PC-3 (cell line): ENCODE data around the gene PROSER2.

Experiments
- EZH2phosphoT487 ChIP-seq: fragments of 300-600 bp; sonication (generic); IDR thresholded peaks from 2 replicates; pipeline ENCODE4 v1.6.1; 2018; ENCODE audit warnings: mild to moderate bottlenecking, antibody characterized with exemption, low read length, borderline replicate concordance
- TF ChIP-seq, protein P1 (sequence below): fragments of 300-600 bp; sonication (generic); conservative IDR thresholded peaks from 2 replicates; pipeline ENCODE4 v1.5.1; 2017; ENCODE audit warnings: antibody characterized with exemption, low read depth, mild to moderate bottlenecking, low read length

- TF ChIP-seq, protein P1, sequence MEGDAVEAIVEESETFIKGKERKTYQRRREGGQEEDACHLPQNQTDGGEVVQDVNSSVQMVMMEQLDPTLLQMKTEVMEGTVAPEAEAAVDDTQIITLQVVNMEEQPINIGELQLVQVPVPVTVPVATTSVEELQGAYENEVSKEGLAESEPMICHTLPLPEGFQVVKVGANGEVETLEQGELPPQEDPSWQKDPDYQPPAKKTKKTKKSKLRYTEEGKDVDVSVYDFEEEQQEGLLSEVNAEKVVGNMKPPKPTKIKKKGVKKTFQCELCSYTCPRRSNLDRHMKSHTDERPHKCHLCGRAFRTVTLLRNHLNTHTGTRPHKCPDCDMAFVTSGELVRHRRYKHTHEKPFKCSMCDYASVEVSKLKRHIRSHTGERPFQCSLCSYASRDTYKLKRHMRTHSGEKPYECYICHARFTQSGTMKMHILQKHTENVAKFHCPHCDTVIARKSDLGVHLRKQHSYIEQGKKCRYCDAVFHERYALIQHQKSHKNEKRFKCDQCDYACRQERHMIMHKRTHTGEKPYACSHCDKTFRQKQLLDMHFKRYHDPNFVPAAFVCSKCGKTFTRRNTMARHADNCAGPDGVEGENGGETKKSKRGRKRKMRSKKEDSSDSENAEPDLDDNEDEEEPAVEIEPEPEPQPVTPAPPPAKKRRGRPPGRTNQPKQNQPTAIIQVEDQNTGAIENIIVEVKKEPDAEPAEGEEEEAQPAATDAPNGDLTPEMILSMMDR = no peak
- TF ChIP-seq EZH2phosphoT487 = no peak
These were observed 38.2 kb downstream of the PROSER2 start for GRCh38 chr10:11861341-11861740.
